HCT116 (cell line): ENCODE data around the gene INTS14. TPM values are rescaled to one million over a fixed set of nuclear protein-coding genes. Genes with fewer than 3 reads are reported as not detected.

ENCODE experiments used
- ATAC-seq: fragments of 200-7000 bp; cut with Tn5 transposase; 2 replicates; pipeline ENCODE4 v1.9.1; 2020; ENCODE audit warnings: mild to moderate bottlenecking, moderate library complexity
- BruUV-seq: library from RNA; stranded (reverse); fragments of 400-500 nt; replicated peaks from 2 replicates; lab custom pipeline; 2021; lab: Mats Ljungman, UMichigan
- CTCF ChIA-PET: fragments of 300-600 bp; sonication (Branson Sonifier 250); formaldehyde crosslinking; loops from one replicate; lab custom pipeline; 2021; ENCODE audit warnings: antibody characterized with exemption; lab: Charles Lee
- POLR2A ChIA-PET: fragments of 300-600, 350-600 bp; sonication (Branson Sonifier 250); formaldehyde crosslinking; loops from one replicate; lab custom pipeline; 2021; ENCODE audit warnings: antibody characterized with exemption; lab: Charles Lee
- RAD21 ChIA-PET, 2 experiments: fragments of 300-600 bp; sonication (Branson Sonifier 250); formaldehyde crosslinking; loops; one replicate each; lab custom pipeline; 2023; ENCODE audit warnings: low total read pairs in 2 of 2; ENCODE audit not compliant: uncharacterized antibody in 2 of 2, unreplicated experiment in 2 of 2, low non-redundant PET in 1 of 2; lab: Charles Lee
- DNase-seq: peaks from one replicate; pipeline ENCODE4 v3.0.0-alpha.2; 2010; ENCODE audit warnings: low read depth, low spot score
- H2AFZ ChIP-seq: fragments of 200-600 bp; shearing (Covaris generic), sonication (generic); 2 replicates; pipeline ENCODE4 v1.6.1; 2017; ENCODE audit warnings: low read depth, mixed run types, mixed read lengths, antibody characterized with exemption, low read length; ENCODE audit not compliant: poor library complexity, severe bottlenecking
- H3K27ac ChIP-seq: 2 replicates; pipeline ENCODE4 v1.5.1; 2012; ENCODE audit warnings: low read depth, low read length
- H3K27me3 ChIP-seq: fragments of 200-600 bp; sonication (generic); 2 replicates; pipeline ENCODE4 v1.6.1; 2016; ENCODE audit warnings: mixed run types, low read length, mixed read lengths; ENCODE audit not compliant: insufficient read depth
- H3K36me3 ChIP-seq, 2 experiments: fragments of 200-500 bp in 1 of 2; fragments of 200-600 bp in 1 of 2; sonication (Bioruptor generic) in 1 of 2; sonication (generic) in 1 of 2; 2 replicates each; pipeline versions ENCODE4 v1.5.1 to v1.6.1; 2014 to 2016; ENCODE audit warnings: low read length in 2 of 2, inconsistent platforms in 1 of 2, mixed read lengths in 1 of 2, mixed run types in 1 of 2; ENCODE audit not compliant: insufficient read depth in 2 of 2, control insufficient read depth in 1 of 2
- H3K4me1 ChIP-seq, 2 experiments: fragments of 200-600 bp in 1 of 2; sonication (generic) in 1 of 2; 2 replicates each; pipeline versions ENCODE4 v1.5.1 to v1.6.1; 2012 to 2017; ENCODE audit warnings: low read length in 2 of 2, inconsistent platforms in 1 of 2, mild to moderate bottlenecking in 1 of 2, mixed read lengths in 1 of 2, mixed run types in 1 of 2, moderate library complexity in 1 of 2; ENCODE audit not compliant: insufficient read depth in 2 of 2, control insufficient read depth in 1 of 2
- H3K4me2 ChIP-seq: fragments of 200-600 bp; sonication (generic); 2 replicates; pipeline ENCODE4 v1.6.1; 2017; ENCODE audit warnings: mixed run types, low read length, mixed read lengths
- H3K4me3 ChIP-seq, 2 experiments: fragments of 200-600 bp in 1 of 2; sonication (generic) in 1 of 2; replicated peaks in 1 of 2; 2 replicates each; pipeline ENCODE4 v1.5.1; 2011 to 2016; ENCODE audit warnings: low read length in 2 of 2, control low read depth in 1 of 2, low read depth in 1 of 2, mild to moderate bottlenecking in 1 of 2, mixed read lengths in 1 of 2, mixed run types in 1 of 2
- H3K79me2 ChIP-seq: fragments of 200-600 bp; sonication (generic); 2 replicates; pipeline ENCODE4 v1.6.1; 2017; ENCODE audit warnings: mild to moderate bottlenecking, mixed run types, low read length, moderate library complexity, mixed read lengths; ENCODE audit not compliant: insufficient read depth
- H3K9ac ChIP-seq: fragments of 200-600 bp; sonication (generic); 2 replicates; pipeline ENCODE4 v1.6.1; 2016; ENCODE audit warnings: low read length, mixed read lengths
- H3K9me2 ChIP-seq: fragments of 200-600 bp; sonication (generic), shearing (Covaris generic); 2 replicates; pipeline ENCODE4 v1.6.1; 2017; ENCODE audit warnings: mixed run types, mild to moderate bottlenecking, moderate library complexity; ENCODE audit not compliant: insufficient read depth
- H3K9me3 ChIP-seq, 2 experiments: fragments of 200-500 bp in 1 of 2; fragments of 200-600 bp in 1 of 2; sonication (Bioruptor generic) in 1 of 2; sonication (generic) in 1 of 2; 2 replicates each; pipeline ENCODE4 v1.6.1; 2014 to 2017; ENCODE audit warnings: low read length in 2 of 2, mixed read lengths in 2 of 2, inconsistent platforms in 1 of 2, low read depth in 1 of 2, mild to moderate bottlenecking in 1 of 2, mixed run types in 1 of 2, moderate library complexity in 1 of 2; ENCODE audit not compliant: control insufficient read depth in 1 of 2, insufficient read depth in 1 of 2
- H4K20me1 ChIP-seq: fragments of 200-600 bp; sonication (generic), shearing (Covaris generic); 2 replicates; pipeline ENCODE4 v1.6.1; 2017; ENCODE audit warnings: mixed run types, mild to moderate bottlenecking, moderate library complexity; ENCODE audit not compliant: insufficient read depth
- ATF3 ChIP-seq: IDR thresholded peaks from 2 replicates; pipeline ENCODE4 v1.6.1; 2012
- ELF1 ChIP-seq: IDR thresholded peaks from 2 replicates; pipeline ENCODE4 v1.6.1; 2012; ENCODE audit warnings: low read depth, borderline replicate concordance
- EZH2 ChIP-seq: fragments of 200-600 bp; sonication (generic); IDR thresholded peaks from 2 replicates; pipeline ENCODE4 v1.6.1; 2017; ENCODE audit warnings: antibody characterized with exemption, mixed run types
- EZH2phosphoT487 ChIP-seq: fragments of 200-600 bp; IDR thresholded peaks from 2 replicates; pipeline ENCODE4 v1.6.1; 2018; ENCODE audit warnings: antibody characterized with exemption, borderline replicate concordance
- FOSL1 ChIP-seq: IDR thresholded peaks from 2 replicates; pipeline ENCODE4 v1.6.1; 2012; ENCODE audit warnings: low read depth
- JUND ChIP-seq: IDR thresholded peaks from 2 replicates; pipeline ENCODE4 v1.6.1; 2012
- MAX ChIP-seq: IDR thresholded peaks from 2 replicates; pipeline ENCODE4 v1.6.1; 2012
- POLR2A ChIP-seq: IDR thresholded peaks from 2 replicates; pipeline ENCODE4 v1.7.0; 2011; ENCODE audit warnings: borderline replicate concordance; ENCODE audit not compliant: insufficient read depth, insufficient read length; ENCODE audit errors: extremely low read depth
- POLR2AphosphoS5 ChIP-seq: IDR thresholded peaks from 2 replicates; pipeline ENCODE4 v1.6.1; 2011; ENCODE audit warnings: mild to moderate bottlenecking, low read depth, low read length, moderate library complexity
- RAD21 ChIP-seq: IDR thresholded peaks from 2 replicates; pipeline ENCODE4 v1.6.1; 2012; ENCODE audit warnings: low read depth, mild to moderate bottlenecking
- SP1 ChIP-seq: IDR thresholded peaks from 2 replicates; pipeline ENCODE4 v1.6.1; 2012; ENCODE audit warnings: low read depth
- ZBTB33 ChIP-seq: IDR thresholded peaks from 2 replicates; pipeline ENCODE4 v1.6.1; 2011; ENCODE audit warnings: mild to moderate bottlenecking, low read length, moderate library complexity; ENCODE audit not compliant: insufficient replicate concordance; ENCODE audit errors: extremely low read depth
- intact Hi-C: fragments of 100-400 bp; cut with micrococcal nuclease; formaldehyde crosslinking; loops from 2 replicates; pipeline ENCODE4 v1.10.0; 2022
- total RNA-seq: library from RNA; stranded (reverse); gene quantifications from one replicate; pipeline ENCODE4 v1.2.1, GENCODE V29; 2021; ENCODE audit not compliant: unreplicated experiment

Gene INTS14
- total RNA-seq, 1 experiment from 2014 or later = 50.1 TPM

DNA sequence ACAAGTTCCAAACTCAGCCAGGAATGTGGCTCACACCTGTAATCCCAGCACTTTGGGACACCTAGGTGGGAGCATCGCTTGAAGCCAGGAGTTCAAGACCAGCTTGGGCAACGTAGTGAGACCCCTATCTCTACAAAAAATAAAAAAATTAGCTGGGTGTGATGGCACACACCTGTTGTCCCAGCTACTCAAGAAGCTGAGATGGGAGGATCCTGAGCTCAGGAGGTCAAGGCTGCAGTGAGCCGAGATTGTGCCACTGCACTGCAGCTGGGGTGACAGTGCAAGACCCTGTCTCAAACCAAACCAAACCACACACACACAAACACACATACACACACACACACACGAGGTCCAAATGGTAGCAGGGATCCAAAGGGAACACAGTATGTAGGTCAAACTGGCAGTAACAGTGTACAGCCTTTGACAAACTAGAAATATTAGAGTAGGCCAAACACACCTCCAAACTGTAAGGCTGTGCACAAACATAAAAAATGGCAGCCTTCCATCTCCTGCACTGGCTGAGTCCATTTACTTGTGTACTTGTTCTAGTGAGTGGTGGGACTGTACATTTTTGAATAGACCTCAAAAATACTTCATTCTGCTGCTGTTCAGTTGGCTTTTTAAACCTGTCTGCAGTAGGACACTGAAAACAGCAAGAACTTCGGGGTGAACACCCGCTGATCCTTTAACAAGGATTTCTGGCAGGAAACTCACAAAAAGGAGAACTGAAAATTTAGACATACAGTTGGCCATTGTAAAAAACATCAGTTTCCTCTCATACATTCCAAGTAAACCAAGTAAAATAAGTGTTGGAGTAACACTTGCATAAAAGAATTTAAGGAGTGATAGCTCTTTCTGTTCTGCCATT lies 33.6 kb downstream of the INTS14 start (continued):
- TF ChIP-seq MAX = no peak
- no peak for TF ChIP-seq RAD21
- no peak for TF ChIP-seq ZBTB33
- no peak for TF ChIP-seq JUND
- no peak for TF ChIP-seq ELF1
- TF ChIP-seq SP1 = no peak
- no peak for TF ChIP-seq POLR2A
- no peak for TF ChIP-seq EZH2phosphoT487
- TF ChIP-seq, all 23 proteins: peak for 0

DNA sequence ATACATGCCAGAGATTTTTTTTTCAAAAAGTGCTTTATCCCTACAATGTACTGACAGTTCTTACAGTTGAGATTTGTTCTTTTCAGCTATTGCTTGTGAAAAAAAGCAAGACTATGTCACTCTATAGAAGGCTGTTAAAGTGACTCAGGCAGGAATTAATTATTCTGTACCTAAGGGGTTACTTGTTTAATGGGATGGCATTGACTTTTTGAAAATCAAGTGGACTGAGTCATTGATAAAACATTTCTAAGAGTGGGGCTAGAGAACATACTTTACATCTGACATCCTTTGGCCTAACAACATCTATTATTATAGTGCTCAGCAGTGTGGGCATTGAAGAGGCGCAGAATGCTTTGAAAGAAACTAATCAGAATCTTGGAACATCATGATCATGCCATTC lies 34.3 kb downstream of the INTS14 start:
- CTCF ChIA-PET = no interaction called here
- no peaks in the 10 kb centered on the region for H3K79me2 ChIP-seq
- H4K20me1 ChIP-seq = no peaks in the 10 kb centered on the region
- no TSS peak for BruUV-seq
- RAD21 ChIA-PET = no interaction called here
- H3K27ac ChIP-seq = no peak overlapping the region
- no peak overlapping the region for H3K9ac ChIP-seq
- H3K36me3 ChIP-seq = peaks cover 36 to 51% of the 10 kb centered on the region in 2 experiments
- DNase-seq (no peak), ATAC-seq (no peak)
- no peak overlapping the region for H3K4me2 ChIP-seq
- H3K4me3 ChIP-seq = no peak overlapping the region
- no peaks in the 10 kb centered on the region for H3K9me3 ChIP-seq
- H3K27me3 ChIP-seq = no peaks in the 10 kb centered on the region
- H3K4me1 ChIP-seq = no peaks in the 10 kb centered on the region
- H2AFZ ChIP-seq = no peak overlapping the region
- TF ChIP-seq FOSL1 = no peak
- TF ChIP-seq ELF1 = no peak
- TF ChIP-seq JUND = no peak
- no peak for TF ChIP-seq EZH2
- no peak for TF ChIP-seq POLR2A
- no peak for TF ChIP-seq POLR2AphosphoS5
- no peak for TF ChIP-seq ATF3
- H3K9me2 ChIP-seq = no peaks in the 10 kb centered on the region
- POLR2A ChIA-PET = no interaction called here
- intact Hi-C loops = no loop called here
